HL-60 (cell line): ENCODE measurements around the gene CSF1R.

ENCODE experiments used
- DNase-seq, 2 experiments: peaks; one replicate each; pipeline ENCODE4 v3.0.0-alpha.2; 2010 to 2020; ENCODE audit warnings: low read depth in 1 of 2, low spot score in 1 of 2
- H3K27ac ChIP-seq: fragments of 250-450 bp; sonication (Bioruptor Pico); replicated peaks from 2 replicates; pipeline ENCODE4 v1.5.1; 2020; ENCODE audit warnings: mild to moderate bottlenecking, moderate library complexity
- H3K27me3 ChIP-seq: fragments of 250-450 bp; sonication (Bioruptor Pico); 2 replicates; pipeline ENCODE4 v1.5.1; 2021; ENCODE audit warnings: mild to moderate bottlenecking, moderate library complexity; ENCODE audit not compliant: insufficient read depth, poor library complexity, severe bottlenecking
- H3K4me3 ChIP-seq: replicated peaks from 2 replicates; pipeline ENCODE4 v1.5.1; 2011; ENCODE audit warnings: mild to moderate bottlenecking, control low read depth, low read length; ENCODE audit not compliant: insufficient read depth
- CTCF ChIP-seq: IDR thresholded peaks from one replicate; pipeline ENCODE4 v1.5.1; 2011; ENCODE audit warnings: low read length, control low read depth, inconsistent platforms; ENCODE audit not compliant: insufficient read depth
- GABPA ChIP-seq: IDR thresholded peaks from 2 replicates; pipeline ENCODE4 v1.6.1; 2012; ENCODE audit warnings: low read depth
- POLR2AphosphoS5 ChIP-seq: IDR thresholded peaks from 2 replicates; pipeline ENCODE4 v1.6.1; 2012; ENCODE audit warnings: low read depth
- SPI1 ChIP-seq: IDR thresholded peaks from 2 replicates; pipeline ENCODE4 v1.6.1; 2012; ENCODE audit warnings: low read depth, mild to moderate bottlenecking, borderline replicate concordance
- TF ChIP-seq, protein P1 (sequence below): IDR thresholded peaks from 2 replicates; pipeline ENCODE4 v1.6.1; 2012; ENCODE audit warnings: low read depth; ENCODE audit not compliant: insufficient replicate concordance

CSF1R gene

GRCh38 chr5:150068472-150068871 is 17.9 kb downstream of the CSF1R start:
- DNase-seq = no peak
- TF ChIP-seq, protein P1, sequence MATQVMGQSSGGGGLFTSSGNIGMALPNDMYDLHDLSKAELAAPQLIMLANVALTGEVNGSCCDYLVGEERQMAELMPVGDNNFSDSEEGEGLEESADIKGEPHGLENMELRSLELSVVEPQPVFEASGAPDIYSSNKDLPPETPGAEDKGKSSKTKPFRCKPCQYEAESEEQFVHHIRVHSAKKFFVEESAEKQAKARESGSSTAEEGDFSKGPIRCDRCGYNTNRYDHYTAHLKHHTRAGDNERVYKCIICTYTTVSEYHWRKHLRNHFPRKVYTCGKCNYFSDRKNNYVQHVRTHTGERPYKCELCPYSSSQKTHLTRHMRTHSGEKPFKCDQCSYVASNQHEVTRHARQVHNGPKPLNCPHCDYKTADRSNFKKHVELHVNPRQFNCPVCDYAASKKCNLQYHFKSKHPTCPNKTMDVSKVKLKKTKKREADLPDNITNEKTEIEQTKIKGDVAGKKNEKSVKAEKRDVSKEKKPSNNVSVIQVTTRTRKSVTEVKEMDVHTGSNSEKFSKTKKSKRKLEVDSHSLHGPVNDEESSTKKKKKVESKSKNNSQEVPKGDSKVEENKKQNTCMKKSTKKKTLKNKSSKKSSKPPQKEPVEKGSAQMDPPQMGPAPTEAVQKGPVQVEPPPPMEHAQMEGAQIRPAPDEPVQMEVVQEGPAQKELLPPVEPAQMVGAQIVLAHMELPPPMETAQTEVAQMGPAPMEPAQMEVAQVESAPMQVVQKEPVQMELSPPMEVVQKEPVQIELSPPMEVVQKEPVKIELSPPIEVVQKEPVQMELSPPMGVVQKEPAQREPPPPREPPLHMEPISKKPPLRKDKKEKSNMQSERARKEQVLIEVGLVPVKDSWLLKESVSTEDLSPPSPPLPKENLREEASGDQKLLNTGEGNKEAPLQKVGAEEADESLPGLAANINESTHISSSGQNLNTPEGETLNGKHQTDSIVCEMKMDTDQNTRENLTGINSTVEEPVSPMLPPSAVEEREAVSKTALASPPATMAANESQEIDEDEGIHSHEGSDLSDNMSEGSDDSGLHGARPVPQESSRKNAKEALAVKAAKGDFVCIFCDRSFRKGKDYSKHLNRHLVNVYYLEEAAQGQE = no peak
- Histone ChIP-seq H3K27me3 (no peaks in the 10 kb centered on the region), H3K27ac (no peak overlapping the region), H3K4me3 (no peak overlapping the region)

DNA sequence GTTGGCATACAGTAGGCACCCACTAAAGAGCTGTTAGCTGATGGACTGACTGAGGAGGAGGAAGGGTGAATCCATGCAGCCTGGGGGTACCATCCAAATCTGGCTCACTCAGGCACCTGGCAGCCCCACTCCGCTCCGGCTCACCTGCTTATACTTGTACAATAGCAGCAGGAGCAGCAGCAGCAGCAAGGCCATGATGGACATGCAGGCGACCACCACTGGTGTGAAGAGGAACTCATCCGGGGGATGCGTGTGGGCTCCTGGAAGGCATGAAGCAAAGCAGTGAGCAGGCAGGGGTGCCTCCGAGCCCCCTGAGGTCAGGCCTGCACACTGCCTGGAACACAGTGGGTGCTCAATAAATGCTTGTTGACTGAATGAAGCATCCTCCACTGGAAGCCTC is 18.3 kb downstream of the CSF1R start:
- no peak overlapping the region for H3K27ac ChIP-seq
- no peak for DNase-seq
- no peak overlapping the region for H3K4me3 ChIP-seq
- TF ChIP-seq, protein P1 = no peak
- TF ChIP-seq SPI1 (no peak), GABPA (no peak), CTCF (no peak), POLR2AphosphoS5 (no peak)
- H3K27me3 ChIP-seq = no peaks in the 10 kb centered on the region

DNA sequence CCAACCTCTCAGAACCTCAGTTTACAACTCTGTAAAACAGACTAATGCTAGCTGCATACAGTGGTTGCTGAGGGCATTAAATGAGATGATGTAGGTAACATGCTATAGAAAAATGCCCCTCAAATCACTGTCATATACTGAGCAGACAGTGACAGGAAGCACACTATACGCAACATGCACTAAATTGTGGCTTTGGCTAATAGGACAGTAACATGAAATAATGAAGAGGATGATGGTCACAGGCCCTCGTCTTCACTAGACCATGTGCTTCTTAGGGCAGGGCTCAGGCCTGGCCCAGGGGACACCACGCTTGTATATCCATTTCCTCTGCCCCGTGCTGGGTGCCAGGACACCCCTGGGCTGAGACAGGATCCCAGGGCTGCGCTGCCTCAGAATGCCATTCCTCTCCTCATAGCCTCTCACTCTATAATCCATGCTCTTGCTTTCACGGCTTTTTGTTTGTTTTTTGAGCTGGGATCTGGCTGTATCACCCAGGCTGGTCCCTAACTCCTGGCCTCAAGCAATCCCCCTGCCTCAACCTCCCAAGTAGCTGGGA is 18.9 kb downstream of the CSF1R start:
- Histone ChIP-seq H3K27ac (no peak overlapping the region), H3K4me3 (no peak overlapping the region)
- no peak for DNase-seq

More for the DNA sequence above, 18.9 kb downstream of the CSF1R start:
- TF ChIP-seq GABPA (no peak), POLR2AphosphoS5 (no peak), CTCF (no peak), SPI1 (no peak)
- TF ChIP-seq, protein P1 = no peak
- H3K27me3 ChIP-seq = no peaks in the 10 kb centered on the region
